Lung (tissue), 12 donors: ENCODE results near the gene TRAP1. TPM values are rescaled to one million over a fixed set of nuclear protein-coding genes. Genes with fewer than 3 reads are reported as not detected.

Experiments used
- ATAC-seq: fragments of 200-7000 bp; cut with Tn5 transposase; one replicate; pipeline ENCODE4 v1.9.1; 2020; ENCODE audit warnings: moderate number of reproducible peaks; ENCODE audit not compliant: insufficient read depth, low FRiP score
- DNase-seq, 3 donors: peaks; one replicate each; pipeline ENCODE4 v3.0.0-alpha.2; 2013 to 2017
- H3K27ac ChIP-seq, 2 donors: one replicate each; pipeline ENCODE4 v1.5.1; 2013; ENCODE audit warnings: mild to moderate bottlenecking in 2 of 2, moderate library complexity in 2 of 2, control low read depth in 1 of 2, inconsistent platforms in 1 of 2, low read depth in 1 of 2, low read length in 1 of 2
- H3K27me3 ChIP-seq, 3 donors: one replicate each; pipeline ENCODE4 v1.5.1; 2013; ENCODE audit warnings: low read length in 2 of 3; ENCODE audit not compliant: control insufficient read depth in 3 of 3, insufficient read depth in 3 of 3
- H3K36me3 ChIP-seq, 4 donors: one replicate each; pipeline ENCODE4 v1.5.1; 2013; ENCODE audit warnings: low read length in 4 of 4, mild to moderate bottlenecking in 1 of 4, moderate library complexity in 1 of 4; ENCODE audit not compliant: control insufficient read depth in 4 of 4, insufficient read depth in 4 of 4
- H3K4me1 ChIP-seq, 5 donors: one replicate each; pipeline ENCODE4 v1.5.1; 2013; ENCODE audit warnings: low read length in 5 of 5, mild to moderate bottlenecking in 2 of 5, moderate library complexity in 1 of 5; ENCODE audit not compliant: control insufficient read depth in 5 of 5, insufficient read depth in 5 of 5
- H3K4me3 ChIP-seq: one replicate; pipeline ENCODE4 v1.5.1; 2013; ENCODE audit warnings: mild to moderate bottlenecking, control low read depth, moderate library complexity
- H3K9ac ChIP-seq, 2 donors: one replicate each; pipeline ENCODE4 v1.5.1; 2013; ENCODE audit warnings: low read length in 2 of 2, control low read depth in 1 of 2; ENCODE audit not compliant: insufficient read depth in 1 of 2
- H3K9me3 ChIP-seq, 4 donors: one replicate each; pipeline ENCODE4 v1.5.1; 2013; ENCODE audit warnings: low read length in 3 of 4, mild to moderate bottlenecking in 1 of 4, moderate library complexity in 1 of 4; ENCODE audit not compliant: control insufficient read depth in 4 of 4, insufficient read depth in 3 of 4
- CTCF ChIP-seq: IDR thresholded peaks from 2 replicates; pipeline ENCODE4 v1.5.1; 2012; ENCODE audit warnings: mild to moderate bottlenecking; ENCODE audit errors: control extremely low read depth, extremely low read depth
- WGBS, 2 donors: extraction: QIAGEN DNeasy Blood & Tissue Kit; methylation state at CpG; one replicate each; pipeline ENCODE4 v1.1.7; 2013; 5-methylcytosine and 5-hydroxymethylcytosine counted together
- polyA plus RNA-seq, 2 donors: library from polyadenylated mRNA; stranded (reverse); fragments of 200-250 nt; gene quantifications; one replicate each; pipeline ENCODE4 v1.2.1, GENCODE V29; 2013
- total RNA-seq, 2 donors: library from RNA; depleted of rRNA in 1 of 2; stranded (reverse); fragments of >200 nt in 1 of 2; gene quantifications; one replicate each; pipeline ENCODE4 v1.2.1, GENCODE V29; 2014 to 2021
- donor health status: control.
- donor health status: control.
- donor health status: Bipolar disorder and iron deficiency.
- donor health status: healthy.
- donor health status: DM: yes; HTN: yes; CAD: no.

TRAP1 gene
- total and polyA plus RNA-seq, 4 donors: 44.8 to 94.3 (median 58.8) TPM

GRCh38 chr16:3729161-3730112 lies 12.1 kb upstream of the TRAP1 start:
- no peak for DNase-seq
- 94 to 95% methylated on average over 49 of the region's 49 CpGs for WGBS, 2 donors
- H3K27ac ChIP-seq: no peak overlapping the region
- ATAC-seq: no peak
- H3K27me3 ChIP-seq: no peaks in the 10 kb centered on the region
- no peak overlapping the region for H3K4me3 ChIP-seq
- no peak overlapping the region for H3K9ac ChIP-seq
- no peaks in the 10 kb centered on the region for H3K9me3 ChIP-seq
- TF ChIP-seq CTCF: no peak
- no peaks in the 10 kb centered on the region for H3K4me1 ChIP-seq
- H3K36me3 ChIP-seq: peaks cover 11 to 62% (median 27%) of the 10 kb centered on the region in 4 donors

- ATAC-seq (no peak), DNase-seq (no peak)
- peaks cover 10 to 56% (median 21%) of the 10 kb centered on the region in 4 donors for H3K36me3 ChIP-seq
Measured at GRCh38 chr16:3728424-3729160, 11.3 kb upstream of the TRAP1 start.

GRCh38 chr16:3727806-3728381 lies 10.6 kb upstream of the TRAP1 start:
- Histone ChIP-seq H3K4me3 (no peak overlapping the region), H3K27ac (no peak overlapping the region), H3K9me3 (no peaks in the 10 kb centered on the region), H3K9ac (no peak overlapping the region), H3K27me3 (no peaks in the 10 kb centered on the region), H3K36me3 (peaks cover 10 to 56% (median 21%) of the 10 kb centered on the region in 4 donors), H3K4me1 (no peaks in the 10 kb centered on the region)
- 94% methylated on average over 18 to 21 of the region's 21 CpGs for WGBS, 2 donors
- ATAC-seq (no peak), DNase-seq (no peak)
- no peak for TF ChIP-seq CTCF

More at GRCh38 chr16:3728424-3729160, 11.3 kb upstream of the TRAP1 start:
- Histone ChIP-seq H3K27me3 (no peaks in the 10 kb centered on the region), H3K27ac (no peak overlapping the region), H3K9ac (no peak overlapping the region), H3K4me1 (no peaks in the 10 kb centered on the region), H3K9me3 (no peaks in the 10 kb centered on the region), H3K4me3 (no peak overlapping the region)
- TF ChIP-seq CTCF: no peak
- WGBS, 2 donors: 97 to 98% methylated on average over 31 of the region's 31 CpGs
